SH-SY5Y (cell line): Measurements from ENCODE around the gene SLC18A2.

ENCODE experiments used
- GATA2 ChIP-seq: IDR thresholded peaks from 2 replicates; pipeline ENCODE4 v1.6.1; 2011; ENCODE audit warnings: mild to moderate bottlenecking, low read depth, low read length
- GATA3 ChIP-seq: IDR thresholded peaks from 2 replicates; pipeline ENCODE4 v1.6.1; 2011; ENCODE audit warnings: low read depth, mild to moderate bottlenecking, low read length, moderate library complexity

DNA sequence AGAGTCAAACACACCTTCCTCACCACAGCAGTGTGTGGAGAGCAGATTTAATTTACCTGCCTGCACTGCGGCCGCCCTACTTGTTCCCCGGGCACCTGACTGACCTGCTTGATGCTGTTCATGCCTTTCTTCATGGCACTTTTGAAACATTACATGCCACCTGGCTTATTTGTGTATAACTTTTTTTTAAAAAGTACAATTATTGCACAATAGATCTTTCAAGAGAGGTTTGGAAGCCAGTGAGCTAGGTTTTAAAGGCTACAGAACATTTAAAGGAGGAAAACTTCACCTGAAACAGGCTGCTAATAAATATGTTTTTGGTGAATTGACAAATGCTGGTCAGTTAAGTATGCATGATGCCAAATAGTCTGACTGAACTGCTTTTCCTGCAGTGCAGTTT is 33.1 kb downstream of the SLC18A2 start:
- TF ChIP-seq GATA2 (no peak), GATA3 (no peak)
